ENCODE measurements around the gene CBARP.

Gene CBARP

DNA sequence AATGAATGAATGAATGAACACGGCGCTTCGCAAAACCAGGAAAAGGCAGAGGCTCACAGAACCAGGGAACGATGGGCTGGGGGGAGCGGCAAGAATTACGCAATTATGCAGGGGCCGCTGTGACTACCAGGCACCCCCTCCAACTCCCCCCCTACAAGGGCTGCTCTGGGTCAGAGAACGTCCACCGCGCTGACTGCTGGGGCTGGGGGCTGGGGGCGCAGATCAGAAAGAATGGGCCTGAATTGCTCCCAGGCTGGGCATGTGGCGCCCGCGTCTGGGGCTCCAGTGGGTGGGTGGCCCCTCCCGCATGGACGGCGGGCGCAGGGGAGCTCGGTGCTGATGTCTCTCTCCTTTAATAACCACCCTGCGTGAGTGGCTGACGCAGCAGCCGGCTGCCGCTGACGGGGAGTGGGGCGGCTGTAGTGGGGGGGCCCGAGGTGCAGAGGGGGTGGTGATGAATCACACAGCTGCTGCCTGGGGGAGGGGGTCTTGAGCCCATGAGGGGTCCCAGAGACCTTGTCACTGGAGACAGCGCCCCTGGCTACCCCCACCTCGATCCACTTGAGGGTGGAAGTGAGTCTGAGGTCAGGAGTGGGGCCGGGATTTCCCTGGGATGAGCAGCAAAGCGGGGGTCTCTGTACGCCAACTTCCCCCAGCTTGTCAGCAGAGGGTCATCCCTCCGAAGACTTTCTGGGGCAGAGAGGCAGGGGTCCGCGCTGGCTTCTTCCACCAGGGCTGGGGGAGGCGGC, 29.8 kb upstream of the CBARP start:
- DNase-seq (ENCODE audit: low read depth in 2 of 2), result peak in 1 of 2 donors; percentile 16
- peak overlapping the region in 1 of 2 donors; percentile 53 for H3K4me3 ChIP-seq (replicated peaks in 1 of 2; ENCODE audit: low read depth in 2 of 2, low read length in 2 of 2)
- no peak for TF ChIP-seq CTCF (IDR thresholded peaks at IDR 0.05; ENCODE audit: low read depth, low read length)

- peak overlapping the region; percentile 40 to 53 for H3K4me3 ChIP-seq (replicated peaks in 1 of 2; ENCODE audit: low read depth in 2 of 2, low read length in 2 of 2)
- peak; percentile 60 for TF ChIP-seq CTCF (IDR thresholded peaks at IDR 0.05; ENCODE audit: low read depth, low read length)
- peak in 1 of 2 donors; percentile 64 for DNase-seq (ENCODE audit: low read depth in 2 of 2)
Observed at GRCh38 chr19:1266916-1267476, 29.2 kb upstream of the CBARP start.

- TF ChIP-seq CTCF (IDR thresholded peaks at IDR 0.05; ENCODE audit: low read depth, low read length), result no peak
- DNase-seq (ENCODE audit: low read depth in 2 of 2), result peak; percentile 89 to 92
- peak overlapping the region; percentile 40 to 53 for H3K4me3 ChIP-seq (replicated peaks in 1 of 2; ENCODE audit: low read depth in 2 of 2, low read length in 2 of 2)
Observed at GRCh38 chr19:1266129-1266915, 28.5 kb upstream of the CBARP start.

DNA sequence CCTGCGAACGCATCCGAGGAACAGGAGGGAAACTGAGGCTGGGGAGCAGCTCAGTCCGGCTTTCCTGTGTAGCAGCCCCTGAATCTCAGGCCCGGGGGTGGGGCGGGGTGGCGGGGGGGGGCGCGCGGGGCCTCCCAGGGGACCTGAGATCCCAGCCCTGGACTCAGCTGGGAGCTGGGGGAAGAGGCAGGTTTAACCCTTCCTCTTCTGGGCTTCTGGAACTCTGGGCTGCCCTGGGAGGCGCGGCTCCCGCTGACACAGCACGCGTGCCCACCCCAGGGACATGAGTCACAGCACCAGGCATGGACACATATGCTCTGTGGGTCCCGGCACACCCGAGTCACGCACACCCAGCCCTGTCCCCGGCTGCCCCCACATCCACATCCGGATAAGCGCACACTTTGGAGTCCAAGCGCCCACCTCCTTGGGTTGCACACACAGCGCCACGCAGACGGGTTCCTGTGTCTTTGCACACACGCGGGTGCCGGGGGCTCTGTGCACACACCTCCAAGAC, 27.9 kb upstream of the CBARP start:
- no peak for TF ChIP-seq CTCF (IDR thresholded peaks at IDR 0.05; ENCODE audit: low read depth, low read length)
- peak; percentile 68 to 92 for DNase-seq (ENCODE audit: low read depth in 2 of 2)
- H3K4me3 ChIP-seq (replicated peaks in 1 of 2; ENCODE audit: low read depth in 2 of 2, low read length in 2 of 2), result peak overlapping the region; percentile 22 to 53

- H3K4me3 ChIP-seq (replicated peaks in 1 of 2; ENCODE audit: low read depth in 2 of 2, low read length in 2 of 2), result no peak overlapping the region
- no peak for TF ChIP-seq CTCF (IDR thresholded peaks at IDR 0.05; ENCODE audit: low read depth, low read length)
- peak; percentile 86 to 94 for DNase-seq (ENCODE audit: low read depth in 2 of 2)
Observed at GRCh38 chr19:1264801-1265614, 27.2 kb upstream of the CBARP start.

GRCh38 chr19:1263188-1263587, 25.4 kb upstream of the CBARP start:
- DNase-seq (ENCODE audit: low read depth in 2 of 2), result no peak
- TF ChIP-seq CTCF (IDR thresholded peaks at IDR 0.05; ENCODE audit: low read depth, low read length), result no peak
- H3K4me3 ChIP-seq (replicated peaks in 1 of 2; ENCODE audit: low read depth in 2 of 2, low read length in 2 of 2), result no peak overlapping the region
